ENCODE data around the gene TCF4. TPM values are rescaled to one million over a fixed set of nuclear protein-coding genes. Genes with fewer than 3 reads are reported as not detected.

TCF4 gene
- total RNA-seq, 1 donor from 2014 or later: 3.9 TPM

DNA sequence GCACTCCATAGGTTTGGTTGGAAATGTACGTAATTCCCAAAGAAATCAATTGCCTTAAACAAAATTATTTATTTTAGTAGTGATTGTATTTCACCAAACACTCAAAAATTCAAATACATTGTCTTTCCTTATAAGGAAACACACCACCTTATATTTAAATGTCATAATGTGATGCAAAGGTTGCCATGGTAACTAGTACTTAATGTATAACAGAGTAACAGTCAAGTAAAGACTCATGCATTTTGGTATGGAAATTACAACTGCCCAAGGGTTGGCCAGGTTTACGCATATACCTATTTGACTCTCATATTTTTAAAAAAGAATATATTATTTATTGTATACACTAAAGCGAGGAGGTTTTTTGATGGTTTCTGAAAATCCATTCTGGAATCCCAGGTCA lies 231.2 kb downstream of the TCF4 start:
- intact Hi-C loops (cut with micrococcal nuclease): no loop called here

- intact Hi-C loops (cut with micrococcal nuclease): no loop called here
Measured at GRCh38 chr18:55355223-55355622, 232.8 kb downstream of the TCF4 start.

- intact Hi-C loops (cut with micrococcal nuclease): no loop called here
Measured at GRCh38 chr18:55354795-55355194, 233.2 kb downstream of the TCF4 start.

- intact Hi-C loops (cut with micrococcal nuclease): no loop called here
Measured at GRCh38 chr18:55353806-55354205, 234.2 kb downstream of the TCF4 start.

DNA sequence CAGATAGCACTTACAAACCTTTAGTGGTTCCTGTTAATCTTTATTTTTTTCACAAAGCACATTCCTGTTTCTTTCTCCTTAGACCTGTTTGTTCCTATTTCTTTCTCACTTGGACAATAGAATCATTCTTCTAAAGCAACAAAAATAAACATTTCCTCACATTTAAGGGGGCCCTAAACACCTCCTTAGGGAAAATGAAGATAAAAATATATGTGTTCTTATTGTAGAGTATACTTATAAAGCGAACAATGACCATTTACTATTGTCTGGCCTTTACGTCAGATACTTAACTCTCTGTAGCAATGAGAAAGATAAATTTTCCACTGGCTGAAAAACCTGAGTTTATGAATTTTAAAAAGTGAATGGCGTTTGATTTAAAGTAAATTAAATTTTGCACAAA lies 234.6 kb downstream of the TCF4 start:
- intact Hi-C loops (cut with micrococcal nuclease): no loop called here

GRCh38 chr18:55351980-55352714 lies 235.8 kb downstream of the TCF4 start:
- intact Hi-C loops (cut with micrococcal nuclease): no loop called here

DNA sequence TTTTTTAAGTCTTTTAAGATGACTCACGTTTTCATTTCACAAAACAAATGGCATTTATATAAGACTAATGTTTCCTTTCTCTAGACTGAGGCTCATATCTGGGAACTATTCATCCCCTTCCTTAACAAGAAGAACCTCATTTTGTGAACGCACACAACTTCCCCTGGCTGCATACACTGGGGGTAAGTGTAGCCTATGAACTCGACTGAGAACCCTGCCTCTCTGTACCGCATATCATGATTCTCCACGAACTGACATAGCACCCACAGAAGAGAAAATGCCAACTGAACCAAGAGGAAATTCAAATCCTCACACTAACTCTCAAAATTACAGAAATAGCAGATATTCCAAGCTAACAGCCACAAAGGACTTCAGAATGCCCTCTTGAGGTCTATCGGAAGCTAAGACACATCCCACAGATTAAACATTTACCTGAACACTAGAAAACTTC lies 236.7 kb downstream of the TCF4 start:
- intact Hi-C loops (cut with micrococcal nuclease): no loop called here

DNA sequence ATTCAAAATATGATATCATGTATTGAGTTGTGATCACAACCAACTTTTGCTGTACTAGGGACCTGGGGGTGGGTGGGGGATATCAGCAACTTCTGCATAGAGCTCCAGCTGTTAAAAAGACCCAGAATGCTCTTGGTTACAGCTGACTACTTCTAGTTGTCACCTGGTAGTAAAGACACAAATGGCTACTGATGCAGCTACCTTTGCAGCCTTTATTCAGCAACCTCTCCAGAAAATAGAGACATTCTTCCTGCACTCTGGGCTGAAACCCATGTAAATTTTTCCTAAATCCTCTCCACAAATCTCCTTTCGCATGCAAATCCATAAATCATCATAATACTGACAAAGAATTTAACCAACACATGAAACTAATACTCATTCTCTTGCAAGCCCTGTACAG lies 238.3 kb downstream of the TCF4 start:
- intact Hi-C loops (cut with micrococcal nuclease): no loop called here

DNA sequence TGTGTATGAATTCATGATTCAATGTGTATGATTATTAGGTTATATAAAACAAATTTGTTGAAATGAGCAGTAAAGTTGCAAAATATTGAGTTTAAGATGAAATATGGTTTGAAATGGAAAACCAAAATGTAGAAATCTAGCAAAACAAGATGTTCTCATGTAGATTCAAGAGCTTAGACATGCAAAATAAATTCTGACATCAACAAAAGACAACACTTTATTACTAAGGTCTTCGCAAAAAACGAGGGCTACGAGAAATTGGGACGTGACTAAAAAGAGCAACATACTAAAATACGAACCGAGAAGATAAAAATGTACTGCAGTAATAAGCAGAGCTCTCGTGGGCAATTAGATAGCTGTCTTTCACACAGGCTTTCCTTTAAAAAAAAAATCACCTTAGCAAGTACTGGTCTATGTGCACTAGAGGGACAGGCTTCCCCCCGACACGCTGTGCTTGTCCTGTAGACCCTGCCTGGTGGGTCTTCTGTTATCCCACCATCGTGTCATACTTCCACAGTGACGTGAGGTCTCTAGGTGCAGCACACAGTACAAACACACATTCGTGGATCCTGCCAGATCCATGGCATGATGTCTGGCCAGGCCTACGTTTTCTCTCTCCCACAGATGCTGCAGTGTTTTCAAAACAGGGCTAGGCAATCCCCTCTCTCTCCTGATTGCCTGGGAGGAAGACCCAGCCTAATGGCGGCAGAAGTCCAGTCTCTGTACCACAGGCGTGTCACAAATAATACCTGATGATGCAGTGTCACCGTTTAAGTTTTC lies 240.8 kb downstream of the TCF4 start:
- intact Hi-C loops (cut with micrococcal nuclease): no loop called here

GRCh38 chr18:55346387-55346786 lies 241.6 kb downstream of the TCF4 start:
- intact Hi-C loops (cut with micrococcal nuclease): no loop called here

GRCh38 chr18:55345103-55345950 lies 242.7 kb downstream of the TCF4 start:
- intact Hi-C loops (cut with micrococcal nuclease): no loop called here

GRCh38 chr18:55343396-55344073 lies 244.5 kb downstream of the TCF4 start:
- intact Hi-C loops (cut with micrococcal nuclease): no loop called here

GRCh38 chr18:55340998-55341397 lies 247.0 kb downstream of the TCF4 start:
- intact Hi-C loops (cut with micrococcal nuclease): no loop called here

DNA sequence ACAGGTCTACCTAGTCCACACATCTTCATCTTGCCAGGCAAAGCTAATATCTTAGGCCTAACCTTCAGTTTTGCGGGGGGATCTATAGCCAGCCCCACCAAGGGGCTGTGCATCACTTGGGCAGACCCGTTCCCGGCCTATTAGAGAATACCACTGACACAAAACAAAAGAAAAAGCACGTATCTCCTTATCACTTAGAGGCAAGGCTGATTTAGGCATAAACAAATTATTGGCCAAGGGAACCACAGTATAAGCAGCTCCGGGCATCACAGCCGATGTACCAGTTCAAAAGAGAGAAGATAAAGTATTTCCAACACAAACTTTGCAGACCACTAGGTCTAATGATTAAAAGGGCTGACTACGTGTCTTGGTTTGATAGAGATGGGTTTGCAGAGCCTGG lies 248.0 kb downstream of the TCF4 start:
- intact Hi-C loops (cut with micrococcal nuclease): no loop called here

- intact Hi-C loops (cut with micrococcal nuclease): no loop called here
Measured at GRCh38 chr18:55338978-55339650, 248.9 kb downstream of the TCF4 start.

GRCh38 chr18:55337908-55338521 lies 250.0 kb downstream of the TCF4 start:
- intact Hi-C loops (cut with micrococcal nuclease): no loop called here

DNA sequence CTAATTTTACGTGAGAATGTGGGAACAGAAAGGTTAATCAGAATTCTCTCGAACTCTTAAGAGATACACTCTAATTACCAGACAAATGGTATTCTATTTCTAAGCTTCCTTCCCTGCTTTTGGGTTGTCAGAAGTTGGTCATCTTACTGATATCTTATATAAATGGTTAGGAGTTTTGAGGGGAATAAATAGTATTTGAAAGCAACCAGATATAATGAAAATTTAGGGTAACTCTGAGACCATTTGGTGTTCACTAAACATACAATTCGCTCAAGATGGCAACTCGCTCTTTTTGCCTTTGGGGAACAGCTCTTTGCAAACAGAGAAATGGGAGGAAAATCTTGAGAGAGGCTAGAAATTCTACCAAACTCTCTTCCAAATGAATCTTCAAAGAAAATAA lies 250.9 kb downstream of the TCF4 start:
- intact Hi-C loops (cut with micrococcal nuclease): no loop called here

DNA sequence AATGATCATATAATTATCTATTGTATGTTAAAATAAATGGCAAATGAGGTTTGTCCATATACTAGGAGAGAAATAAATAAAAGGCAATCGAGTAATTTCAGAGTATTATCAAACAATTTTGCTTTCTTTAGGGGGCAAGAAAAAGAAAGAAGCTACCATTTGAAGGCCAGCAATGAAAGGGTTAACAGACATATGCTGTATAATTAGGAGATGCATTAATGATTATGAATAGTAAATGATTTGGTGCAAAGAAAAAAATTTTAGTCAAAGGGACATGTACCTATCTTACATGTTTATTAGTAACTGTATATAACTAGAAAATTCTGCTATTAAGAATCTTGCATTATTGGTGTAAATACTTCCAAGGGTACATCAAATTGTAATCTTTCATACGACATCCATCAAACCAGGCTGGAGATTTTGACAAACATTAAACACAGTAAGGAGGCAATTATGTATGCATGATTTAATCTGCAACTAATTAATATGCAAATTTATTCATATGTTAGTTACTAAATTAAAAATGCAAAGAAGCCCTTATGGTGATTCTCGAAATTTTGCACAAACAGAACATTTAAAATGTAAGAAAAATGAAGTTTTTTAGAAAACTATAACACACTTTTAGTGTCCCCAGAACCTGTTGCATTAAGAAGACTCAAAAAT lies 251.4 kb downstream of the TCF4 start:
- intact Hi-C loops (cut with micrococcal nuclease): no loop called here

GRCh38 chr18:55334875-55335274 lies 253.1 kb downstream of the TCF4 start:
- intact Hi-C loops (cut with micrococcal nuclease): no loop called here

DNA sequence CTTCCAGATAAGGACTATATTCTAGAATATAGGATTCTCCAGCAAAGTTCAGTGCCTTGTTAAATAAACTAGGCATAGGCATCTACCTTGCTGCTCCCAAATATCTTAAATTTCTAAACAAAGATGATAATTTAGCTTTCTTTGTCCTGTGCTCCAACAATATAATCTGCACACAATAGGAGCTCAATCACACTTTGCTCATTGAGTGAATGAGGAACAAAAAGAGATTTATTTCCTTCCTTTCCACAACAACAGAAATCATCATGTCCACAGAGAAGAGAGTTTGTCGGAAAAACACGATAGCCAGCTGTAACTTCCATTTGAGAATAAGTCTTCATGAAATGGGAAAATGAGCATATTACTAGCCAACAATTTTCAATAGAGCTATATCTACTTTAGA lies 256.7 kb downstream of the TCF4 start:
- intact Hi-C loops (cut with micrococcal nuclease): no loop called here

All from T-helper 1 cell treated with Interleukin-12 subunit alpha and Interleukin-12 subunit beta and Interleukin-4 antibody, amounts not matched to agents 30 ng/mL and 1 ng/mL, for 36 hours (primary cell).